Activated naive CD4-positive, alpha-beta T cell treated with Interleukin-2 at 50 U/mL for 16 hours (primary cell): Measurements from ENCODE around the gene ADRA2B.
"Not testable (repeated sequence)": the region's sequence is repeated elsewhere in the genome, so short reads cannot be mapped to it uniquely, and the experiment has no call there.

Experiments
- DNase-seq: peaks from one replicate; pipeline ENCODE4 v3.0.0-alpha.2; 2020

ADRA2B gene

DNA sequence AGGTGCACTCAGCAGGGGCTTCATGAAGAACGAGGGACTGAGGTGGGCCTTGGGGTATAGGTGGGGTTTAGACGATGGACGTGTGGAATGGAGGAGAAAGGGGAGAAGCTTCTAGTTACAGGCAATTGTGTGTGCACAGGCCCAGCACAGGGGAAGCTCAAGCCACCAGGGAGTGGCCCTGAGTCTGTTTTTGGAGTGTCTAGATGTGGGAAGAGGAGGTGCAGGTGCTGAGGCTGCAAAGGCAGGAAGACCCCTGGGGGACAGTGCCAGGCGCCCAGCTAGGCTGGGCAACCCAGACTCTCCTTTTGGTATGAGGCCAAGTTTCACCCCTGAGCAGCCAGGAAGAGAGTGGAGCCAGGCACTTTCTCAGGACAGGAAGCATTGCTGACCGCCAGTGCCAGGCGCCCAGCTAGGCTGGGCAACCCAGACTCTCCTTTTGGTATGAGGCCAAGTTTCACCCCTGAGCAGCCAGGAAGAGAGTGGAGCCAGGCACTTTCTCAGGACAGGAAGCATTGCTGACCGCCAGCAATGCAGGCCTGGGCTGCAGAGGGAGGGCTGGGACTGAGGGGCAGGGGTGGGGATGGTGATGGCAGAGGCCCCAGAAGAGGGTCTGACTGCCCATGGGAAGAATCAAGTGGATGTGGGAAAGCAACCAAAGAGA lies 31.4 kb downstream of the ADRA2B start:
- not testable (repeated sequence) for DNase-seq

DNA sequence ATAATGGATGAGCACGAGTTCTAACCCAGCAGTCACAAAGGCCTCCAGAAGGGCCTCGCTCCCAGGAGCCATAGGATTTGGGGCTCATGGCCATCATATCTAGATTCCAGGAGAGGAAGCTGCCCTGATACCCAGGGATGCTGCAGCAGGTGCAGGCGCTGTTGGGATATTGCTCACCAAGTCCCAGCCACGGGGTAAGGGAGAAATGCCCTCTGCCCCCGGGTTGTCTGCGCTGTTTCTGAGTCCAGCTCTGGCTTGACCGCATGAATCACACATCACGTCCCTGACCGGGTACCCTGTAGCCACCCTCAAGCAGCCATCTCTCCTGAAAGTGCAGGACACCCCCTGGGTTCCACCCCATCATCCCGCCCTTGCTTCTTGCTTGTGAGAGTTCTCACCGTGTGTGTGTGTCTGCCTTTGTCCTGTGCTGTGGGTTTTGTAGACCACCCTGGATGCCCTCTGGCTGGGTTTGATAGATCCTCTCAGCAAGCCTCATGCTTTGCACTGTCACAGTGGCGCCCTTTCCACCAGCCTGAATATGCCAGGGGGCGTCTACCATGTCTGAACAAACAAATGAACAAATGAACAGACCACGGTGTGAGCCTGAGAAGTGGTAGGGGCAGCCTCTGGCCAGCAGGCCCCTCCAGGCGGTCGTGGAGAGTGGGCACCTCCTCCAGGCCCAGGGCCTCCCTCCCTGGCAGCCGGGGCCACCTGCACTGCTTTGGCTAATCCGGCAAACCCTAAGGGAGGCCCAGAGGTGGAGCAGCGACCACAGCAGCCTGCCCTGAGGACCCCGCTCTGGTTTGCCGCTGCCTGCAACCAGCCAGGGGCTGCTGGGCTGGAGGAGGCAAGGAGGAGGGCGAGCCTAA lies 32.1 kb downstream of the ADRA2B start:
- DNase-seq, result no peak

DNA sequence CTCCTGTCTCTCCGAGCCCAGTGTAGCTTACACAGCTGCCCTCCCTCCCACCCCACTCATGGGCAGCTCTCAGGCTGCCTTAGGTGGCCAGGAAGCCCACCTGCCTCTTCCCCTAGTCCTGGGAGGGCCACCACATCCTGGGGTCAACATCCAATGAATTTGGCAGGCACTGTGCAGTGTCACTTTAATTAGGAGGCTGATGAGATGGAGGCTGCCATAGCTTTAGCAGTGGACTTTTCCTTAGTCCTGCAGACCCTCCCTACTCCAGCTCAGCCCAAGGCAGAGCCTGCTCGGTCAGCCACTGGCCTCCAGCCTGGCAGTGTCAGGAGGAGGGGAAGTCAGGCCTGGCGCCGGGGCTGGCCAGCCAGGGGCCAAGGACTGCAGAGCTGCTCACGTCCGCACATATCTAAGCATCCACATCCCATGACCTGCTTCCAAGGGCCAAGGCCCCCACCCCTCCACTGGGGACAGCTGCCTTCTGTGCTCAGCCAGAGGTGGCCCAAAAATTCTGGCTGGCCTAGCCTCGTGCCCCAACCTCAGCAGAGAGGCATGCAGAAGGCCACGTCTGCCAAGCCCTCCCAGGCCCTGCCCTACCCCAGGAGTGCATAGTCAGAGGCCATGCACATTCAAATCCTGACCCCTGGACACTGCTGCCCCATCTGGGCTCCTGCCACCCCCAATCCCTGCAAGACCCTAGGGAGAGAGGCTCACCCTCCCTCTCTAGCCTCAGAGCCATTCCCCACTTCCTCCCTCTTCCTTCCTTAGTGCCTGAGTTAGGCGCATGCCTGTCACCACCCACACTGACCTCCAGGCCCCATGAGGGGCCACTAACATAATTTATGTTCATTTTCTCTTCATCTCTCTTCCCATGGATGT lies 33.1 kb downstream of the ADRA2B start:
- DNase-seq, result no peak

DNA sequence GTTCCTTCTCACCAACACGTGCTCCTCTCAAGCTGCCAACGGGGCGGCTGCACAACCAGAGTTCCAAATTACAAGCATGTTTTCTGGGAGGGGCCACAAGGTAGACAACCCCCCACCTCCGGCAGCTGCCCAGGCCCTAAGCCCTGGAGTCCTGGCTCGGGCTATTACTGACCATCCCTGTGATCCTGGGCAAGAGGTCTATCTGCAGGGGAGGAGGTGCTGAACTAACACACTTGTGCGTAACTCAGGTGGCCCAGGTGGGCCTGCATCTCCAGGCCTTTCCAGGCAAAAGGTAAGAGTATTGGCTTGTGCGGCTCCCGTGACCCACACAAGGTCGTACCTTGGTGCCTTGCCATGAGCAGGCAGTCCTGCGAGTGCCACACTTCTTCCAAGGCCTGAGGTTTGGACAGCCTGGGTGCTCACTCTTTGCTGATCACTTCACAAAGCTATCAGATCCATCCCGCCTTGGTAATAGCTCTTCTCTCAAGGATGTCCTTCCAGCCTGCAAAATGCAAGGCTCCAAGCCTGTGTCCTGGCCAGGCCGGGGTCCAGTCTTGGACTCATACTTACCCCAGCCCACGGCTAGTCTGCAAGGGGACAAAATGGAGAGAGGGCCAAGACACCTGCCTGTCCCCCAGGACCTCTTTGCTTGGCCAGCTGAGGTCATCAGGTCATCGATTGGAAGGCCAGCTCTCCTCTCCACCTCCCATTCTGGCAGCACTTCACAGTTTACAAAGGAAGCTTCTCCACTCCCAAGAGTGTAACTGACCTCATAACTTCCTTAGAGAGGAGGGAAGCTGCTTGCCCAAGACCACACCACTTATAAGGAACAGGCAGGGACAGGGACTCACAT lies 33.9 kb downstream of the ADRA2B start:
- no peak for DNase-seq

DNA sequence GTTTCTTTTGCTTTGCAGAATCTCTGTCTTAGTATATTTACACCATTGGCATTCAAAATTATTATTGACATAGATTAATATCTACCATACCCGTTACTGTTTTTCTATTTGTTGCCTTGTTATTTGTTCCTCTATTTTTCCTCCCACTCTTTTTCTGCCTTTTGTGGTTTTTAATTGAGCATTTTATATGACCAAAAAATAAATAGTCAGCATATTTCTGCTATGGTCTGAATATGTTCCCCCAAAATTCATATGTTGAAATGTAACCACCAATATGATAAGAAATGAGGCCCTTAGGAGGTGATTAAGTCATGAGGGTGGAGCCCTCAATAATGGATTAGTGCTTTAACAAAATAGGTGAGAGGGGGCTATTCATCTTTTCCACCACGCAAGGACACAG lies 35.3 kb downstream of the ADRA2B start:
- DNase-seq, result no peak

DNA sequence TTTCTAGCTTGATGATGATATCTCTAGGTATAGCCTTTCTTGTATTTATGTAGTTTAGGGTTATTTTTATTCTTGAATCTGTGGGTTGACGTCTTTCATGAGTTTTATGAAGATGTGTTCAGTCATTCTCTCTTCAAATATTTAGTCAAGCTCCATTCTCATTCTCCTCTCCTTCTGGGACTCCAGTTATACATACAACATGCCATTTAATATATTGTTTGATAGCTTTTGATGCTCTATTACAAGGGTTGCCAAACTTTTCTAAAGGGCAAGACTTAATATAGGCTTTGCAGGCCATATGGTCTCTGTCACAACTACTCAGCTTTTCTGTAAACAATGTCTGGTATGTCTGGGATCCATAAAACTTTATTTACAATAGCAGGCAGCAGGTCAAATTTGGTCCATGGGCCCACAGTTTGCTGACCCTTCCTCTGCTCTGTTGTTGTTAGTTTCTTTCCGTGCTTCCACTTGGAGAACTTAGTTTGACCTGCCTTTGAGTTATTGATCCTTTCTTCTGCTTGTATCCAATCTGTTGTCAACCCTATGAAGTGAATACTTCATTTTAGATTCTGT lies 41.1 kb downstream of the ADRA2B start:
- no peak for DNase-seq

DNA sequence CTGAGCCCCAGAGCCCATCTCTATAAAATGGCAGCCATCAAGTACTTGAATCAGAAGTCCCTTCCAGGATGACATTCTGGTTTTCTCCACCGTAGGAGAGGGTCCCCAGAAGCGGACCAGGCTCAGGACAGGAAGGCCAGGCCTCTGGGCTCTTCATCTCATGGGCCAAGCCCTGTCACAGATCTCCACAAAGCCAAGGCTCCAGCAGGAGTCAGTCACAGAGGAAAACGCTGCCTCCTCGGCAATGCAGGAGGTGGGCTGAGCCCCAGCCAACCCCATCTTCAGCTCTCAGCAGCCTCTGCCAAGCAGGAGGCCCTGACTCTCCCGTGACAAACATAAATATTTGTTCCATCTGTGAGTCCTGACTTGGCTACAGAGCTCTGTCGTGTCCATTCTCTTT lies 42.2 kb downstream of the ADRA2B start:
- DNase-seq, result no peak

DNA sequence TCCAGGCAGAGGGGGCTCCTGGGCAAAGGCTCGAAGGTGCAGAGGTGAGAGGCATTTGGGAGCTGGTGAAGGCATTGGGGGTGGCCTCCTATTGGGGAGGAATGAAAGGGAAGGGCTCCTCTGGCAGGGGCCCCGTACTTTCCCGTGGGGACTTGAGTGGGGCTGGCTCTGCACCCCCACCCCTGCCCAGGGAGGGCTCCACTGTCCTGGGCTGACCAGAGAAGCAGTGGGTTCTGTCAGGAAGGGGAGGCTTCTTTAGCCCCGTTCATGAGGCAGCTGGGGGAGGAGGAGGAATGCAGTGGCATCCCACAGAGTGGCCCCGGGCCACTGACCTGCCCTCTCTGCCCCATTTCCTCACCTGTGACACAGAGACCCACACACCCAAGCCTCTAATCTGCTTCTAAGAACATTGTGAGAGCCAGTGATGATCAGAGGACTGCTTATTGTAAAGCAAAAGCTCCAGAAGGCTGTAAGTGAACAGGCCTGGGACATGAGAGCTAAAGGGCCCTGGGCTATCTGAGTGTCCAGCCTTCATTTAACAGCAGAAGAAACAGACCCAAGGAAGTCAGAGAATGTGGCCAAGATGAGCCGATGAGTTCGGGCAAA lies 43.1 kb downstream of the ADRA2B start:
- no peak for DNase-seq

DNA sequence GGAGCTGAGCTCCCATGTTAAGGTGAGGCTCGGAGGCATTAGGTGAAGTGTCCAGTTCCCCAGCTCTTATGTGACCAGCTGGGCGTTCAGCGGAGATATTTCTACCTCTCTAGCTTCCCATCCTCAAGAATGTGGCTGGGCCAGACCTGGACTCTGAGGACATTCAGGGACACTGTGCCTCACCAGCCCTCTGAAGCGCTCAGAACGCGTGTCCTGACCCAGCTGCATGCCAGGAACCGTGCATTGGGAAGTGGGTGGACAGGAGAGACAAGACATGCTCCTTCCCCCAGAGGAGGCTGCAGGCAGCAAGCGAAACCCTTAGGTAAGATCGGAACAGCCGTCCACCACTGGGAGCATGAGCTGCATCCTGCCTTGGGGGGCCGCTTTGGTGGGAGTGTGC lies 43.6 kb downstream of the ADRA2B start:
- no peak for DNase-seq

DNA sequence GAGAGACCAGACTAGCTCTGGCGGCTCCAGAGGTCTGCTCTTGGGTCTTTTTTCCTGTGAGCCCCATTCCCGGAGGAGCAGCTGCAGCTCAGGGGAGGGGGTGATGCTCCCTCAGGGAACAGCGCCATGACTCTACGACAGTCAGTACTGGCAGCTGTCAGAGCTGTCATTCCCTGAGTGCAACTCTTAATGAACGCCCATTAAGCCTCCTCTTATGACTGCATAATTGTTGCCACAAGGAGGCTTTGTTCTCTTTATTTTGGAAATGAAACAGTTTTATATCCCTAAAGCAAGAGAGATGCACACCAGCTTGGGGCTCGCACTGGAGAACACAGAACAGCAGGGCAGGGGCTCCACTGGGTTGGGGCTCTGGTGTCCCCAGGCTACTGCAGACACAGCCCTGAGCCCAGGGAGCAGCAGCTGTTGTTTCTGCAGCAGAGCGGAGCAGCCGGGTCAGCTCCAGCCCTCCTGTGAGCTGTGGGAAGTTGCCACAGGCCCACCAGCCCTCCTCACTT lies 44.3 kb downstream of the ADRA2B start:
- DNase-seq, result not testable (repeated sequence)

DNA sequence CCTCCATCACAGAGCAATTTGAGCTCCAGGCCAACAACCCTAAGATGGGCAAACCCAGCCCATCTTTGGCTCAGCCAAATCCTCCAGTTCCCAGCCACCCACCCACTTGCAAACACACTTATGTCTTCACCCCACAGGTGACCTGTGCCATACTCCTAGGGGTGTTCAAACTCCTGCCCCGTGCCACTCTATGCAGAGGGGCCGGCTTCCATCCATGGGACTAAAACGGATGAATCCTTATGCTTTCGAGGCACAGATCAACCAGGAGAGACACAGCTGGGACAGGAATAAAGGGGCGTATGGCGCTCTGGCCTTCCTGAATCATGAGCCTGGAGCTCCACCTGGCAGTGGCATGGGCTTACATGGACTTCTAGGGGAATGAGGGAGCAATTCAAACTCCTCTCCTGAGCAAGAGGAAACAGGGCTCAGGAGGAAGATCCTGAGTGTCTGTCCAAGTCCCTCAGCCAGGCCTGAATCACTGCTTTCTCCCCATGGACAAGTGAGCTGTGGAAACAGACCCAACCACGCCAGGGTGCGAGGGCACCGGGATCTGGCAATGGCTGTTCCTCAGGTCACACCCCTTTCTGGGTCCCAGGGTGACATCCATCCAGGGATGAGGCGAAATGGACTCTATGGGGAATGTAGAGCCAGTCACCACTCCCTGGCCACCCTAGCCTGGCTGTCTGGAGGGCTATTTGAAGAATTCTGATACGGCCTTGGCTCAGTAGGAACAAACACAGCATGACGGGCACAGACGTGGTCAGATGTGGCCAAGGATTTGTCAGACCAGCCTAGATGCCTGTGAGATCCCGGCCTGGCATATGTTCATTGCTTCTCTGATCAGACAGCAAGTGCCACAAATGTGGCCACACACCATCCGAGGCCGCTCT lies 45.0 kb downstream of the ADRA2B start:
- not testable (repeated sequence) for DNase-seq

DNA sequence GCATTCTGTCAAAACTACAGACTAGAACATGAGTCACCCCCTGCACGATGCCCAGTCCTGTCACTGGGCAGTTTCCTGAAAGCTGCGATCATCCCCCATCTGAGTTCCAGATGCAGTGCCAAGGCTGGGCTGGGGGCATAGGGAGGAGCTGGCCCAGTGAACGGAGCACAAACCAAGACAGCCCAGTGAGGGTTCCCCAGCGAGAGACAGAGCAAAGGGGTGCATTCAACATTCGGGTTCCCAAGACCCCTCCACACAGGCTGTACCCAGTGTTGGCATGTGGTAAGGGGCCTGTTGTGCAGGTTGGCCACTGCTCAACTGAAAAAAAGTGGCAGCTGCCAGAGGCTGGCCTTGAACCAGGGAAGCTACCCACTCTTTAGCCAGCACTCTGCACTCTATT lies 46.0 kb downstream of the ADRA2B start:
- not testable (repeated sequence) for DNase-seq

DNA sequence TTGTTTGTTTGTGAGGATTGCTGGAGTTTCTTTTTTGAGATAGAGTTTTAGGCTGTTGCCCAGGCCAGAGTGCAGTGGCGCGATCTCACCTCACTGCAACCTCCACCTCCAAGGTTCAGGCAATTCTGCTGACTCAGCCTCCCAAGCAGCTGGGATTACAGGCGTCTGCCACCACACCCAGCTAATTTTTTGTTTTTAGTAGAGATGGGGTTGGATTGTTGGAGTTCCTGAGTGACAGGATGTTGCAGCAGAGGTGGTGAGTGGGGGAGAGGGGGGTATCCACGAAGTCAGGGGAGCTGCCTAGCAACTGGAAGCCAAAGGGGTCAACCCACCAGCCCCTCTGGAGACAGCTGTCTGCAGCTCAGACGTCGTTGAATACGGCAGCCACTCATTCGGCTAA lies 46.5 kb downstream of the ADRA2B start:
- DNase-seq, result not testable (repeated sequence)

DNA sequence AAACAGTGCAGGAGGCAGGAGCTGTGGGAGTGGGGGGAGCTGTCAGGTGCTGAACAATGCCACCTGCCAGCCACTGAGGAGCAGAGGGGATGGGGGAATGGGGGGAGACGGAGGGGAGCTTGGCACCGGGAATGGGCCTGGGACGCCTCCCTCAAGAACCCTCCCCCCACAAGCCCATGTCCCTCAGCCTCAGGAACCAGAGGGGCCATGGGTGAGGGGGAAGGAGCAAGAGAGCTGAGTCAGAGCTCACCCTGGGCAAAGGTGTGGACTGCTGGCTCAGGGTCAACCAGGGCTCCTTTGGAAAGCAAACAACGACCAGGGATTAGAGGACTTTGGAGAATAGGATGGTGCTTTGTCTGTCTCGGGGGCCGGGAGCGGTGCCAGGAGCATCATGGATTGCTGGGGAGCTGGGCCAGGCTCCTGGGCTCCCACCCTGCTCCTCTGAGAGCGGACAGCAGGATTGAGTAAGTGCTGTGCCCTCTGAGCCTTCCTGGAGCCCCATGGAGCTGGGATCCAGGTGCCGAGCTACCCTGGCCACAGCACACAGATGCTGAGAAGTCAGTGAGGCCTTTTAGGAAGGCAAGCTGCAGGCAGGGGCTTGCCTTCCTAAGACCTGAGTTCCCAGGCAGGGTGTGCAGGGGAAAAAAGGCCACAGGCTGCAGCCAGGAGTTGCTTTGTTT lies 48.3 kb downstream of the ADRA2B start:
- not testable (repeated sequence) for DNase-seq

DNA sequence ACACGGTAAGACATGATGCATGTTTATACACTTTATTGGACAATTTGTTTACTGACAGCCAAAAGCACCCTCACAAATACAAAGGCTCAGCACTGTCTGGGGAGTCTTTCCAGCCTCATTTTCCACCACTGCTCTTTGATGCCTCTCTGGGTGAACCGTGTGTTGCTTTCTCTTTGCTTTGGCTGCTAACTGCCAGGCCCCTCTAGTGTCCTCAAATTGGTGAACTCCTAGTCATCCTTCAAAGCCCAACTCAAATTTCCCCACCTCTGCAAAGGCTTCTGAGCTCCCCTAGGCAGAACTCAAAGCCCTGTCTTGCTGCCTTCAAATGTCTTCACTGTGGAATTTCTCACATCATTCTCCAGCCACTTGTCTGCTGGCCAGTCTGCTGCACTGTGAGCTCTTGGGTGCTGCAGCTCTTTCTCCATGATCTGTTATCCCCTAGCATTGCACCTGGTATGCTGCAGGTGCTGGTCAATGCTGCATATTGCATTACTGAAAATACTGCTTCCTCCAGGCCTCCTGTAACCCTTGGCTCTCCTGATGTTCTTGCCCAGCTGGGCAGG lies 49.2 kb downstream of the ADRA2B start:
- not testable (repeated sequence) for DNase-seq

DNA sequence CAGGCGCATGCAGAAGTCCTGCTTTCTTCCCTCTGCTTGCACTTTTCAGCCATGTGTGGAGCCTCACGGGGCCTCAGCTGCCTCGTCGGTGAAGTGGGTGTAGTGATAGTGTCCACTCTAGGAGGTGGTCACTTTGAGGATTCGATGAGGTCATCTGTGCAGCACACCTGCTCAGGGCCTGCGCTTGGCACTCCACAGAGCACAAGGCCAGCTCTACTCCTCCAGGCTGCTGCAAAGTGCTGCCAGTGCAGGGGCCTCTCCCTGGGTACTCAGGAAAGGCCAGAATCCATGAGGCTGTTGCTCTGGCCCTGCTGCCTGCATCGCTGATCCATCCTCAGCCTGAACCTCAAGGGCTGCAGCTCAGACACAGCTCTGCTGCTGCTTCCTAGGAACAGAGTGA lies 49.9 kb downstream of the ADRA2B start:
- not testable (repeated sequence) for DNase-seq

DNA sequence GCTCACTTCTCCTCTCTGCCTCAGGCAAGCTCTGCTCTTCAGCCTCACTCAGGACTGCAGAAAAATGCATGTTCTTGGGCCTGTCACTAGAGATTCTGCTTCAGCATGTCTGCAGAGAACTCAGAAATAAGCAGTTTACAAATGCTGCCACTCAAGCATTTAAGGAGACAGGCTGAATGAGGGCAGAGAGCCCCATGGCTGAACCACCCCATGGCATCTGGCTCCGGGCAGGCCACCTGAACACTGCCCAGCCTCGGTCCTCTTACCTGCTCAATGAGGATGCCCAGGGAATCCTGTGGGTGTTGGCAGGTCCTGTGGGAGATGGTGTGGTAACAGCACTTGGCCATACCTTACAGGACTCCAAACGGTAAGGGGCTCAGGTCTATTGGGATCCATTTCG lies 50.4 kb downstream of the ADRA2B start:
- not testable (repeated sequence) for DNase-seq

DNA sequence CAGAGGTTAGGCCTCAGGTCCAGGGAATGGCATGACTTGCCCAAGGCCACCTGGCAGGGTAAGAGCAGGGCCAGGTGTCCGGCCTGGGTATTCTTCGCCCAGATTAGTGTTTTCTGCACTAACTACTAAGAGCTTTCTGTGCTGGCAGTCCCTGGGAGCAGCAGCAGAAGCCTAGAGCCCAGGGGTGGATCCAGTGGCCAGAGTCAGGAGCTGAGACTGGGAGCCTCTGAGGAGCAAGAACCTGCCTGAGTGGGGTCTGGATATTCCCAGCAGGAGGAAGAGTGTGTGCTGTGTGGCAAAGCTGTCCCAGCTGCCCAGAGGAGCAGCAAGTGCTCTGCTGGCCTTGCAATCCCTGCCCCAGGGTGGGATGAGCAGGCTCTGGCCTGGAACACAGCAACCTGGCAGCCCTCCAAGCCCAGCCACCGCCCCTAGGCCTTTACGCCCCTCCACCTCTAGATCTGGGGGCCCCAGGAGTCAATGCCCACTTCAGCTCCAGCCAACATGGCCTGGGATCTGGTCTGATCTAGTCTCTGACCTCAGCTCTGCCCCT lies 50.9 kb downstream of the ADRA2B start:
- no peak for DNase-seq

DNA sequence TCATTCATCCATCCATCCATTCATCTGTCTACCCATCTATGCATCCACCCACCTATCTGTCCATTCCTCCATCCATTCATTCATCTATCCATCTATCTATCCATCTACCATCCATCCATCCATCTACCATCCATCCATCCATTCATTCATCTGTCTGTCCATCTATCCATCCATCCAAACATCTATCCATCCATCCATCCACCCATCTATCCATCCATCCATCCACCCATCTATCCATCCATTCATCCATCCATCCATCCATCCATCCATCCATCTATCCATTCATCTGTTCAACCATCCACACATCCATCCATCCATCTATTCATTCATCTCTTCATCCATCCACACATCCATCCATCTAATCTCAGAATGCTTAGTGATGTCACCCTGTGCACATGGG lies 51.6 kb downstream of the ADRA2B start:
- not testable (repeated sequence) for DNase-seq
